ENCODE measurements around the gene BRD2.

GRCh38 chr6:33024521-33024920, 56.1 kb downstream of the BRD2 start:
- no peak for TF ChIP-seq POLR2A (IDR thresholded peaks at IDR 0.05)
- TF ChIP-seq, protein P1, sequence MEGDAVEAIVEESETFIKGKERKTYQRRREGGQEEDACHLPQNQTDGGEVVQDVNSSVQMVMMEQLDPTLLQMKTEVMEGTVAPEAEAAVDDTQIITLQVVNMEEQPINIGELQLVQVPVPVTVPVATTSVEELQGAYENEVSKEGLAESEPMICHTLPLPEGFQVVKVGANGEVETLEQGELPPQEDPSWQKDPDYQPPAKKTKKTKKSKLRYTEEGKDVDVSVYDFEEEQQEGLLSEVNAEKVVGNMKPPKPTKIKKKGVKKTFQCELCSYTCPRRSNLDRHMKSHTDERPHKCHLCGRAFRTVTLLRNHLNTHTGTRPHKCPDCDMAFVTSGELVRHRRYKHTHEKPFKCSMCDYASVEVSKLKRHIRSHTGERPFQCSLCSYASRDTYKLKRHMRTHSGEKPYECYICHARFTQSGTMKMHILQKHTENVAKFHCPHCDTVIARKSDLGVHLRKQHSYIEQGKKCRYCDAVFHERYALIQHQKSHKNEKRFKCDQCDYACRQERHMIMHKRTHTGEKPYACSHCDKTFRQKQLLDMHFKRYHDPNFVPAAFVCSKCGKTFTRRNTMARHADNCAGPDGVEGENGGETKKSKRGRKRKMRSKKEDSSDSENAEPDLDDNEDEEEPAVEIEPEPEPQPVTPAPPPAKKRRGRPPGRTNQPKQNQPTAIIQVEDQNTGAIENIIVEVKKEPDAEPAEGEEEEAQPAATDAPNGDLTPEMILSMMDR (IDR thresholded peaks at IDR 0.05) = no peak

All from esophagus squamous epithelium (tissue), 4 donors.